Activated naive CD4-positive, alpha-beta T cell treated with anti-CD3 and anti-CD28 coated beads for 36 hours (primary cell): ENCODE results near the gene USP48. TPM values are rescaled to one million over a fixed set of nuclear protein-coding genes. Genes with fewer than 3 reads are reported as not detected.

Experiments used
- CTCF ChIA-PET: fragments of 350-600 bp; sonication (Branson Sonifier 250); formaldehyde crosslinking; loops from one replicate; lab custom pipeline; 2021; ENCODE audit warnings: antibody characterized with exemption; lab: Charles Lee
- DNase-seq: peaks from one replicate; pipeline ENCODE4 v3.0.0-alpha.2; 2020
- H3K27ac Mint-ChIP-seq: one replicate; pipeline ENCODE4 v1.8.0; 2021; ENCODE audit warnings: mild to moderate bottlenecking, mixed read lengths
- H3K27me3 Mint-ChIP-seq: one replicate; pipeline ENCODE4 v1.8.0; 2021; ENCODE audit warnings: low read depth, mixed read lengths
- H3K36me3 Mint-ChIP-seq: one replicate; pipeline ENCODE4 v1.8.0; 2021; ENCODE audit warnings: low read depth, mixed read lengths
- H3K4me1 Mint-ChIP-seq: one replicate; pipeline ENCODE4 v1.8.0; 2021; ENCODE audit warnings: low read depth, mixed read lengths
- H3K4me3 Mint-ChIP-seq: one replicate; pipeline ENCODE4 v1.8.0; 2021; ENCODE audit warnings: mild to moderate bottlenecking, moderate library complexity, mixed read lengths
- H3K9me3 Mint-ChIP-seq: one replicate; pipeline ENCODE4 v1.8.0; 2021; ENCODE audit warnings: mixed read lengths
- intact Hi-C: fragments of 100-400 bp; cut with micrococcal nuclease; formaldehyde crosslinking; loops from one replicate; pipeline ENCODE4 v1.15.1; 2023
- total RNA-seq, 2 experiments: library from RNA; stranded (reverse); gene quantifications; one replicate each; pipeline ENCODE4 v1.2.3, GENCODE V29; 2021

The USP48 gene
- total RNA-seq, 2 experiments from 2014 or later, result 89.9 to 93.4 TPM

DNA sequence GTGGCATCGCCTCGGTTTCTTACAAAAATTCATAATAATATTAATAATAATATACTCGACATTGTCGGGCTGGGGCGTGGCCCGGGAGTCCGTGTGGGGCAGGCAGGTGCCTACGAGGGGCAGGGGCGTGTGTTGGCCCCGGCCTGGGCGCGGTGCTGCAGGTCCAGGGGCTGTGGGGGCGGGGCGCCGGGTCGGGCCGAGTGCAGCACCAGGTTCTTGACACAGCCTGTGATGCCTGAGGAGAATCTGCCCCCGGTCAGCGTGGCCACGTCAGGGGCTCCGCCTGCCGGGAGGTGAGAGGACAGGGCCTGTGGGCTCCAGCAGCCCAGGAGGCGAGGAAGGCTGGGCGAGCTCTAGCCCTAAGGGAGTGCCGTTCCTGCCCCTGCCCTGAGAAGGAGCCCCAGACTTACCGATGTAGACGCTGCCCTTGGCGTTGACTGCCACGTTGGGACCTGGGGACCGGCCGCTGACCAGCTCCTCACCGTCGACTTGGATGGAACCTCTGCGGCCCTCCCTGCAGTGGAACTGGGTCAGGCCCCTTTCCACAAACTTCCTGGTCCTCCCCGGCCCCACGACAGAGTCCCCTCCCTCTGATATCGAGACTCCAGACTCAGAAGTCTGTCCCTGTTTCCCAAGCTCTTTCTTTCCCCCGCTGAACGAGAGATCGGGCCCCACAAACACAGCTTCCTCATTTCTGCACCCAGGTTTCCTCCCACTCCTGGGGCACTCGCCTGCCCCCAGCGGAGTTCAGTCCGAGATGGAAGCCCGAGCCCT, 40.4 kb upstream of the USP48 start:
- intact Hi-C loops, result no loop called here
- CTCF ChIA-PET, result interaction anchor here (0.5 kb wide), 1 partner anchor 143 kb away, joined by 3 read pairs; no protein-coding TSS in a partner anchor
- no peaks in the 10 kb centered on the region for H3K27me3 Mint-ChIP-seq
- no peaks in the 10 kb centered on the region for H3K36me3 Mint-ChIP-seq
- no peak overlapping the region for H3K4me3 Mint-ChIP-seq
- no peak for DNase-seq
- no peaks in the 10 kb centered on the region for H3K9me3 Mint-ChIP-seq
- peaks cover 3% of the 10 kb centered on the region for H3K4me1 Mint-ChIP-seq
- no peak overlapping the region for H3K27ac Mint-ChIP-seq

DNA sequence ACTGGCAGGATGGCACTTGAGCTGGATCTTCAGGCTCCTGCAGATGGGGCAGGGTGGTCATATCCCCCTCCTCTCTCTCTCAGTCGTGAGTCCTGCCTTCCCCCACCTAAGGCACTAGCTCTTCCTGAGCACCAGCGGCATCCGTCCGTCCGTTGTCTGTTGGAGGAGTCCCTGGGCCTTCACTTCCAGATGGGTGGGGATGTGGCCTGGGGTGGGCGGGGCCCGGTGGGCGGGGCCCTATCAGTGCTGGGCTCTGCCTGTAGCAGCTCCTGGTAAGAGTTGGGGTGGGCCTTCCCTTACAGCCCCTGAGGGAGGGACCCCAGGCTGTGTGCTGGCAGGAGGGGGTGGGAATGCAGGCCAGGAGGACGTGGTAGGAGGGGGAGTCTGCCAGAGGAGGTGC, 39.4 kb upstream of the USP48 start:
- H3K27ac Mint-ChIP-seq, result no peak overlapping the region
- CTCF ChIA-PET, result no interaction called here
- H3K9me3 Mint-ChIP-seq, result no peaks in the 10 kb centered on the region
- H3K36me3 Mint-ChIP-seq, result no peaks in the 10 kb centered on the region
- intact Hi-C loops, result no loop called here
- no peaks in the 10 kb centered on the region for H3K27me3 Mint-ChIP-seq
- H3K4me1 Mint-ChIP-seq, result peaks cover 3% of the 10 kb centered on the region
- no peak overlapping the region for H3K4me3 Mint-ChIP-seq
- no peak for DNase-seq

DNA sequence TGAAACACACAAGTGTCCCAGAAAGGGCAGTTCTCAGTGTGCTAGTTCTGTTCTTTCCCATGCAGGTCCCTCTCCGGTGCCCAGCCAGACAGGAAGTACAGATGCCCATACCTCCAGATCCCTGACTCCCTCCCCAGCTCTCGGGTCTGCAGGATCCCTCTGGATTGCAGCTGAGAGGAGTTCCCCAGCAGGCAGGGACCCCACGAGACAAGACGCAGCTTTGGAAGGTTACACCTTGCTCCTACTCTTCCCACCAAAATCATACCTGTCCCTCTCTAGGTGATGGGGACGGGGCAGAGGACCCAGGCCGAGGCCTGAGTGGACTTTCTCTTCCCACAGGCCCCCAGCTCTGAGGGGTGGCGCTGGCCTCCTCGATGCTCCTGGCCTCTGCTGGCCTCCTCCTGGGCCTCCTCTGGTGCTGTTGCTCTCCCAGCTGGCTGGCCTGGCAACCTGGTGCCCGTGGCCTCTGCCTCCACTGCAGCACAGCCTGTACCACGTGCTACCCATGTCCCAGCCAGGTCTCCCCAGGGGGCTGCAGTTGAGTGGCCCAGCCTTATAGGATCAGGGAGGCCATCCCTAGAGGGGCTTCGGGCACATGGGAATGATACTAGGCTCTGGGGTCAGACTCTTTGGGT, 38.6 kb upstream of the USP48 start:
- Mint-ChIP-seq H3K4me3 (no peak overlapping the region), H3K27ac (no peak overlapping the region), H3K9me3 (no peaks in the 10 kb centered on the region), H3K4me1 (peaks cover 3% of the 10 kb centered on the region), H3K36me3 (no peaks in the 10 kb centered on the region), H3K27me3 (no peaks in the 10 kb centered on the region)
- intact Hi-C loops, result no loop called here
- no peak for DNase-seq
- CTCF ChIA-PET, result no interaction called here

DNA sequence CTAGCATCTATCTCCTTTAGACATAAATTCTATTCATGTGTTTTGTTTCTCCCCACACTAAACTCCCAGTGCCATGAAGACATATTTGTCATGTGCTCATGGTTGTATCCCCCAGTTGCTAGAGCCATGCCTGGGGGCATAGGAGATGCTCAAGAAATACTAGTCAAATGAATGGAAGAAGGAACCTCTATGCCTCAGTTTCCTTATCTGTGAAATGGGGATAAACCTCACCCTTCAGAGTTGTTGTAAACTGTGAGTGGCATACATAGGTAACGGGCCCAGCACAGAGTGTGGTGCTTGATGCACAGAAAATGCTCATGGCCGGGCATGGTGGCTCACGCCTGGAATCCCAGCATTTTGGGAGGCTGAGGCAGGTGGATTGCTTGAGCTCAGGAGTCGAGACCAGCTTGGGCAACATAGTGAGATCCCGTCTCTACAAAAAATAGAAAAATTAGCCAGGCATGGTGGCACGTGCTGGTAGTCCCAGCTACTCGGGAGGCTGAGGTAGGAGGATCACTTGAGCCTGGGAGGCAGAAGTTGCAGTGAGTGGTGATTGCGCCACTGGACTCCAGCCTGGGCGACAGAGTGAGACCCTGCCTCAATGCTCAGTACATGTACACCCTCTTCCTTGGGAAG, 37.8 kb upstream of the USP48 start:
- intact Hi-C loops, result no loop called here
- H3K27me3 Mint-ChIP-seq, result no peaks in the 10 kb centered on the region
- peaks cover 3% of the 10 kb centered on the region for H3K4me1 Mint-ChIP-seq
- no peaks in the 10 kb centered on the region for H3K9me3 Mint-ChIP-seq
- no peak for DNase-seq
- no peaks in the 10 kb centered on the region for H3K36me3 Mint-ChIP-seq
- CTCF ChIA-PET, result no interaction called here
- H3K27ac Mint-ChIP-seq, result no peak overlapping the region
- H3K4me3 Mint-ChIP-seq, result no peak overlapping the region

DNA sequence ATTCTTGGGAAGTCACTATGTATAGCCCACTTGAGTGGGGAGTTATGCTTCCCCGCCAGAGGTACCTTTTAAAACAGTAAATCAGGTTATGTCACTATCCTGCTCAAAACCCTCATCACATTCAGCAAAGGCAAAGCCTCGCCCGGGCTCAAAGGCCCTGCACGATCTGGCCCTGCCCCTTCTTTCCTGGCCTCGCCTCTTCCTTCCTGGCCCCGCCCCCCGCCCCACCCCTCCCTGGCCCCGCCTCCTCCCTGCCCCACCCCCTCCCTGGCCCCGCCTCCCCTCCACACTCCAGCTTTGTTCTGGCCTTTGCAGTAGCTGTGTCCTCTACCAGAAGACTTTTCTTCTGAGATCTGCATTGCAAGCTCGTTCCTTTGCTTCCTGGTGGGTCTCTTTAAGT, 35.7 kb upstream of the USP48 start:
- H3K4me3 Mint-ChIP-seq, result no peak overlapping the region
- CTCF ChIA-PET, result no interaction called here
- H3K9me3 Mint-ChIP-seq, result no peaks in the 10 kb centered on the region
- no peaks in the 10 kb centered on the region for H3K36me3 Mint-ChIP-seq
- H3K27me3 Mint-ChIP-seq, result peaks cover 4% of the 10 kb centered on the region
- no peak overlapping the region for H3K27ac Mint-ChIP-seq
- peak; percentile 49 for DNase-seq
- peaks cover 7% of the 10 kb centered on the region for H3K4me1 Mint-ChIP-seq
- intact Hi-C loops, result no loop called here

DNA sequence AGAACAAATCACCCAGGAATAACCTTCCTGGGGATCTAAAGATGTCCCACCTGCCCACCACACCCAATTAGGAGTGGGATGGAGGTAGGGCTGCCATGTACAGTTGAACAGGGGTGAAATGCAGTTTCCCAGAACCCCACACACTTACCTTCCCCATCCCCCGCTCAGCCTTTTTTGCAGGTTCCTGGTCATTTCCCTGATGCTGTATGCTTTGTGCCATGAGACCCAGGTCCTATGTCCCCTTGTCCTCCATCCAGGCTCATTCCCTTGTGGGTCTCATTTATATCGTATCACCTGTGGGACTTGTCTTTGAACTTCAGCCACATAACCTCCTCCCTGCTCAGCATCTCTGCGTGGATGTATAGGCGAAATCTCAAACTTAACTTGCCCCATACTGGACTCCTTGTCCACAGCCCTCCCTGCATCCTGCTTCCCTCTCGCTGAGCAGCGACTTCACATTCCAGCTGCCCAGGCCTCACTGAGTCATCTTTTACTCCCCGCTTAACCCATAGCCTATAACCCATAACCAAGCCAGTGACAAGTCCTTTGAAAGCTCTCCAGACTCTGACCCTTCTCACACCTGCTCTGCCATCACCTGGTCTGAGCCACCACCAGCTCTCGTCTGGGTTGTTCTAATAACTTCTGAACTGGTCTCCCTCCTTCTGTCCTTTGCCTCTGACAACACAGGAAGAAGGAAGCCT, 33.8 kb upstream of the USP48 start:
- intact Hi-C loops, result no loop called here
- Mint-ChIP-seq H3K4me3 (no peak overlapping the region), H3K36me3 (no peaks in the 10 kb centered on the region), H3K9me3 (no peaks in the 10 kb centered on the region), H3K27me3 (peaks cover 10% of the 10 kb centered on the region), H3K27ac (no peak overlapping the region), H3K4me1 (peaks cover 7% of the 10 kb centered on the region)
- CTCF ChIA-PET, result no interaction called here
- DNase-seq, result no peak

DNA sequence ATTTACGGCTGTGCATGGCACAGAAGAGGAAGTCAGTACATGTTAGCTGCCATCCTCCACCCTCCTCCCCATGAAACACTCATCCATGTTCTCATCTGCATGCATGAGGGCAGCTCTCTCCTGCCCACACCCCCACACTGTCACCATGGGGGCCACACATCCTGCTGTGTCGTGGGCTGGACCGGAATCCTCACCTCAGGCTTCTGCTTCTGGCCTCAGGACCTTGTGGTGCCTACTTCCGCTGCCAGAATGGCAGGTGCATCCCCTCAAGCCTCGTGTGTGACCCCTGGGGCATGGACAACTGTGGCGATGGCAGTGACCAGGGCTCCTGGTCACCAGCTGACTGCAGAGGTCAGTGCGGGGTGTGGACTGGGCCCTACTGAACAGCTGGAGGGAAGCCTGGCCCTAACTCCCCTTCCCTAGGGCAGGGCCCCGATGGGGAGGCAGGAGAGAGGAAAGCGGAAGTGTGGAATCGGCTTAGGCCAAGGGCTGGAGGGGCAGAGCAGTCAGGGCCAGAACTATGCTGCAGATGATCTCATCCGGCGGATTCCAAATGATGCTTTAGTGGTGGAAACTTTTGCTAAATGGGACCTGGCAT, 32.9 kb upstream of the USP48 start:
- no peak overlapping the region for H3K4me3 Mint-ChIP-seq
- H3K9me3 Mint-ChIP-seq, result no peaks in the 10 kb centered on the region
- H3K36me3 Mint-ChIP-seq, result no peaks in the 10 kb centered on the region
- H3K27me3 Mint-ChIP-seq, result peaks cover 13% of the 10 kb centered on the region
- intact Hi-C loops, result no loop called here
- no peak overlapping the region for H3K27ac Mint-ChIP-seq
- CTCF ChIA-PET, result no interaction called here
- peaks cover 7% of the 10 kb centered on the region for H3K4me1 Mint-ChIP-seq
- DNase-seq, result no peak

DNA sequence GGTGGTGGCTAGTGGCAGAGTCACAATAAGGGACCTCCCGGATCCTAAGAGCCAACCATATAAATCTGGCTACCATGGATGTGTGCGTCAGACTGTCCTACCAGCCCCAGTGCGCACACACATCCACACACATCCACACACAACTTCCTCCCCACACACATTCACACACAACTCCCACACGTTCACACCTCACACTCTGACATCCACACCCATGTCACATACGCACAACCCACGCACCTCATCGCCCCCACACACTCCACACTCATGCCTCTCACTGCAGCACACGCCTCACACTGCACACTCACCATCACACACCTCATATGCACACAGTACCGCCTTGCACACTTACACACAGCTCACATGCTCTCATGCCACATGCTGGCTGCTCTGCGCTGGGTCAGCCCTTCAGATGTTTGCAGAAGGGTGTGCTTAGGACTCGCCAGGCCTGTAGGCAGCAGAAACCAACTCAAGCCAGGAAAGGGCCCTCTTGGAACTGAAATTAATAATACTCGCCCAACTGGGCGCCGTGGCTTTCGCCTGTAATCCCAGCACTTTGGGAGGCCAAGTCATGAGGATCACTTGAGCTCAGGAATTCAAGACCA, 32.1 kb upstream of the USP48 start:
- Mint-ChIP-seq H3K9me3 (no peaks in the 10 kb centered on the region), H3K4me3 (peak overlapping the region; percentile 28), H3K27me3 (peaks cover 13% of the 10 kb centered on the region), H3K27ac (no peak overlapping the region), H3K36me3 (no peaks in the 10 kb centered on the region), H3K4me1 (peaks cover 7% of the 10 kb centered on the region)
- CTCF ChIA-PET, result no interaction called here
- DNase-seq, result no peak
- intact Hi-C loops, result no loop called here

DNA sequence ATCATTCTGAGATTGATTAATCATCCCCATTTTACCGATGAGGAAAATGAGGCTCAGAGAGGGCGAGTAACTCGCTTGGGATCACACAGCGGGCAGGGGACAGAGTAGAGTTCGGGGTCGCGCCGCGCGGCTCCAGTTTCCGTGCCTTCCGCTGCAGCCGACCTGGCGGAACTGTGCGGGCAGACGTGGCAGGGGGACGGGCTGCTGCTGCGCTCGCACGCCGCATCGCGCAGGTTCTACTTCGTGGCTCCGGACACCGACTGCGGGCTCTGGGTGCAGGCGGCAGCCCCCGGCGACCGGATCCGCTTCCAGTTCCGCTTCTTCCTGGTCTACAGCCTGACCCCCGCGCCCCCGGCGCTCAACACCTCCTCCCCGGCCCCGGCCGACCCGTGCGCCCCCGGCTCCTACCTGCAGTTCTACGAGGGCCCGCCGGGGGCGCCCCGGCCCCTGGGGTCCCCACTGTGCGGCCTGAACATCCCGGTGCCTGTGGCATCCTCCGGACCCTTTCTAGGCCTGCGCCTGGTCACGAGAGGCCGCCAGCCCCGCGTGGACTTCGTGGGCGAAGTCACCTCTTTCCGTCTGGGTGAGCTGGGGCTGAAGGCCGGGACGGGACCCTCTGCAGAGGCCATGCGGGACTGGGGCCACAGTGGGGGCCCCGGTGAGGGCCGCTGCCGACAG, 31.4 kb upstream of the USP48 start:
- CTCF ChIA-PET, result no interaction called here
- DNase-seq, result peak; percentile 16
- intact Hi-C loops, result no loop called here
- Mint-ChIP-seq H3K9me3 (no peaks in the 10 kb centered on the region), H3K4me1 (peaks cover 7% of the 10 kb centered on the region), H3K27me3 (peaks cover 13% of the 10 kb centered on the region), H3K4me3 (peak overlapping the region; percentile 33), H3K36me3 (no peaks in the 10 kb centered on the region), H3K27ac (no peak overlapping the region)

DNA sequence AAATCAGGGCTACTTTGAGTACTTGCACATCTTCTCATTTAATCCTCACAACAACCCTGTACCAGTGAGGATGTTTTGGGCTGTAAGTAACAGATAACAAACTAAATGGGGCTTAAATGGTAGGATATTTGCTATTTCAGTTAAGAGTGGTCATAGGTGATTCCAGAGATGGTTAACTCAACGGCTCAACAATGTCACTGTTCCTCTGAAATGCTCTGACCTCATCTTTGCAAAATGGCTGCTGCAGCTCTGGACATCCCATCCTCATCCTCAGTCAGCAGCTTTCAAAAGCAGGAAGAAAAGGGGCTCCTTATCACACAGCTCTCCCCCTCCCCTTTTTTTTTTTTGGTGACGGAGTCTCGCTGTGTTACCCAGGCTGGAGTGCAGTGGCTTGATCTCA, 30.6 kb upstream of the USP48 start:
- DNase-seq, result no peak
- H3K36me3 Mint-ChIP-seq, result no peaks in the 10 kb centered on the region
- H3K4me3 Mint-ChIP-seq, result no peak overlapping the region
- no peak overlapping the region for H3K27ac Mint-ChIP-seq
- intact Hi-C loops, result no loop called here
- no peaks in the 10 kb centered on the region for H3K9me3 Mint-ChIP-seq
- peaks cover 13% of the 10 kb centered on the region for H3K27me3 Mint-ChIP-seq
- CTCF ChIA-PET, result no interaction called here
- peaks cover 6% of the 10 kb centered on the region for H3K4me1 Mint-ChIP-seq

DNA sequence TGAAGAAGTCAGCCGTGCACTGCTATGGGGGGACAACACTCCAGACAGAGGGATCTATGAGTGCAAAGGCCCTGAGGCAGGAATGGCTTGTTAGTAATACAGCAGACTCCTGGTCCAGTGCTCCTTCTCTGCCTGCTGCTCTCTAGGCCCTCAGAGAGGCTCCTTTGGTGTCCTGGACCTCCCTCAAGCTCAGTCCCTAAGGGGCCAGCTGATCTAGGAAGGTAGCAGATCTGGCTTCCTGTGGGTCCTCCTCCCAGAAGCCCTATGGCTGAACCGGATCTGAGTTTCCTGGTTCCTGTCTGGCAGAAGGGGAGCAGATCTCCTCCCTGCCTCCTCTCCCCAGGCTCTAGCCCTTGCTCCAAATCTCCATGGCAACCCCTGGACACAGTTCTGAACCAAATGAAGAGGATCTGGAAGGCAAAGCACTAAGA, 28.9 kb upstream of the USP48 start, which contains the start of gene LDLRAD2:
TSS of gene LDLRAD2 (plus strand) at position 391 of the 431 bp plus-strand sequence. CDS start 187 bp downstream, outside the sequence.
- CTCF ChIA-PET, result no interaction called here
- intact Hi-C loops, result no loop called here
- H3K27ac Mint-ChIP-seq, result no peak within 1 kb of the TSS
- no peak for DNase-seq
- no peak within 1 kb of the TSS for H3K4me3 Mint-ChIP-seq
- no peaks in the 10 kb centered on the region for H3K9me3 Mint-ChIP-seq
- no peaks in the 10 kb centered on the region for H3K36me3 Mint-ChIP-seq
- peaks cover 3% of the 10 kb centered on the region for H3K4me1 Mint-ChIP-seq
- H3K27me3 Mint-ChIP-seq, result peaks cover 13% of the 10 kb centered on the region
